ENCODE results near the gene FUT2. TPM values are rescaled to one million over a fixed set of nuclear protein-coding genes. Genes with fewer than 3 reads are reported as not detected.

Gene FUT2
- total and polyA plus RNA-seq, 10 of the 15 experiments (the other 5 are each of a cell fraction or from before 2014, with no cell fraction given) = 0.02 to 0.13 (median 0.07) TPM; not detected in 7

- no TSS peak for BruUV-seq (replicated peaks)
- 70% methylated on average over 8 of the region's 25 CpGs for WGBS (ENCODE audit: insufficient coverage, insufficient replicate concordance, low lambda C conversion rate, missing lambda C conversion rate)
- Histone ChIP-seq H3K27me3 (replicated peaks in 1 of 2; ENCODE audit: control insufficient read depth in 2 of 2, insufficient read depth in 2 of 2, low read length in 1 of 2) (peaks cover 0 to 2% of the 10 kb centered on the region in 2 experiments; a peak in 2 of 4 replicates), H3K9me3 (replicated peaks; ENCODE audit: control insufficient read depth, insufficient read depth, low read length) (no peaks in the 10 kb centered on the region; the same call in 2 of the 3 replicates), H3K79me2 (ENCODE audit: control insufficient read depth, insufficient read depth, low read length) (no peaks in the 10 kb centered on the region), H3K4me1 (ENCODE audit: control insufficient read depth, insufficient read depth, low read length) (no peaks in the 10 kb centered on the region), H3K27ac (ENCODE audit: control insufficient read depth, insufficient read depth) (no peak within 1 kb of the TSS), H3K36me3 (ENCODE audit: control insufficient read depth in 2 of 2, insufficient read depth in 2 of 2, low read length in 1 of 2) (no peaks in the 10 kb centered on the region), H4K20me1 (ENCODE audit: control insufficient read depth, insufficient read depth) (no peaks in the 10 kb centered on the region), H2AFZ (ENCODE audit: control insufficient read depth, low read depth, low read length) (no peak within 1 kb of the TSS), H3K9ac (ENCODE audit: control insufficient read depth, insufficient read depth, low read length) (no peak within 1 kb of the TSS), H3K4me3 (no peak within 1 kb of the TSS), H3K4me2 (ENCODE audit: control insufficient read depth, insufficient read depth) (no peak within 1 kb of the TSS)
- ChIA-PET RAD21 (ENCODE audit: unreplicated experiment) (no interaction called here), POLR2A (no interaction called here), SMC1A (ENCODE audit: uncharacterized antibody, unreplicated experiment) (interaction anchor here (1.9 kb wide), 1 partner anchor 27 kb away, joined by 11 read pairs; the partner anchor contains the start of gene CA11), CTCF (no interaction called here)
- FAIRE-seq = no peak
- intact Hi-C loops (cut with micrococcal nuclease; ENCODE audit: unreplicated experiment) (no loop called here), in situ Hi-C loops (cut with MboI) (no loop called here)
- TF ChIP-seq FOXM1 (IDR thresholded peaks at IDR 0.05; ENCODE audit: low read depth, low read length) (no peak), TARDBP (IDR thresholded peaks at IDR 0.05; ENCODE audit: borderline replicate concordance) (no peak), SUPT20H (IDR thresholded peaks at IDR 0.05; ENCODE audit: borderline replicate concordance, control insufficient read depth, low read depth, low read length) (no peak), ZNF622 (IDR thresholded peaks at IDR 0.05) (no peak), KAT2A (conservative IDR thresholded peaks at IDR 0.05; ENCODE audit: control insufficient read depth, low read depth, low read length) (no peak), PAX5 (IDR thresholded peaks at IDR 0.05; ENCODE audit: borderline replicate concordance, low read depth, low read length) (no peak), USF2 (IDR thresholded peaks at IDR 0.05; ENCODE audit: borderline replicate concordance, low read depth, low read length) (no peak), MTA3 (IDR thresholded peaks at IDR 0.05; ENCODE audit: borderline replicate concordance, low read length) (no peak), TCF12 (IDR thresholded peaks at IDR 0.05; ENCODE audit: low read depth, low read length) (no peak), ASH2L (IDR thresholded peaks at IDR 0.05; ENCODE audit: borderline replicate concordance, low read depth) (no peak), MAX (IDR thresholded peaks at IDR 0.05; ENCODE audit: low read depth, low read length) (no peak)
- no peak for DNase-seq (ENCODE audit: low read depth, low spot score)
- no peak for ATAC-seq
Measured at GRCh38 chr19:48672994-48673393, 22.8 kb upstream of the FUT2 start, which contains the start of gene NTN5. NTN5 (minus strand) TSS chr19:48673017; CDS start chr19:48670986, 2,031 bp downstream.

All from GM12878 (cell line).